Neural progenitor cell (in vitro differentiated cells): Measurements from ENCODE around the gene CCNB1IP1.

Source experiments
- CTCF ChIP-seq: fragments of 200-600 bp; sonication (generic); IDR thresholded peaks from 2 replicates; pipeline ENCODE4 v1.5.1; 2017; ENCODE audit warnings: antibody characterized with exemption, mild to moderate bottlenecking
- EZH2 ChIP-seq: fragments of 200-600 bp; sonication (generic); IDR thresholded peaks from 2 replicates; pipeline ENCODE4 v1.6.1; 2017; ENCODE audit warnings: antibody characterized with exemption, mild to moderate bottlenecking, moderate library complexity

GRCh38 chr14:20262642-20263128 is 70.4 kb downstream of the CCNB1IP1 start:
- TF ChIP-seq CTCF (no peak), EZH2 (no peak)
